K562 (cell line): Measurements from ENCODE around the gene TMEM114. TPM values are rescaled to one million over a fixed set of nuclear protein-coding genes. Genes with fewer than 3 reads are reported as not detected.
A peak's percentile ranks its signal among the peaks of the same experiment; 100 is the strongest.

Source experiments
- ATAC-seq: fragments of 200-7000 bp; cut with Tn5 transposase; 3 replicates; pipeline ENCODE4 v1.9.1; 2020; ENCODE audit warnings: moderate library complexity
- BruUV-seq: library from RNA; stranded (reverse); fragments of 400-500 nt; replicated peaks from 2 replicates; lab custom pipeline; 2021; lab: Mats Ljungman, UMichigan
- CTCF ChIA-PET: fragments of 300-600 bp; formaldehyde crosslinking; extraction: SDS; loops from one replicate; lab custom pipeline; 2021; ENCODE audit warnings: low intra/inter-chr PET ratio; lab: Yijun Ruan, JAX
- POLR2A ChIA-PET: fragments of 300-600, 350-650 bp; sonication (Branson Sonifier 250); formaldehyde crosslinking; extraction: SDS; loops from one replicate; lab custom pipeline; 2021; ENCODE audit warnings: antibody characterized with exemption, inconsistent platforms; lab: Yijun Ruan, JAX
- DNase-seq, 4 experiments: peaks; one replicate each; pipeline versions ENCODE4 v3.0.0 to v3.0.0-alpha.2; 2011 to 2018; ENCODE audit warnings: low spot score in 3 of 4, mixed read lengths in 3 of 4; ENCODE audit errors: extremely low read depth in 1 of 4
- FAIRE-seq: peaks from 2 replicates; lab custom pipeline; 2011; peaks lifted over from hg19 to GRCh38; lab: Jason Lieb, UNC
- H2AFZ ChIP-seq: 2 replicates; pipeline ENCODE4 v1.6.0; 2011; ENCODE audit warnings: low read depth, low read length, control low read depth, inconsistent platforms
- H3K27ac ChIP-seq: fragments of 200-600 bp; 3 replicates; pipeline ENCODE4 v1.8.0; 2011; ENCODE audit warnings: low read depth, mild to moderate bottlenecking, control low read depth, inconsistent platforms, low read length, moderate library complexity, mixed read lengths; ENCODE audit errors: extremely low read depth
- H3K27me3 ChIP-seq, 2 experiments: fragments of 300-600 bp in 1 of 2; 2 replicates in 1 of 2; 3 replicates in 1 of 2; pipeline versions ENCODE4 v1.6.0 to v1.8.0; 2011; ENCODE audit warnings: inconsistent platforms in 2 of 2, low read length in 2 of 2, mild to moderate bottlenecking in 1 of 2, mixed read lengths in 1 of 2, moderate library complexity in 1 of 2; ENCODE audit not compliant: control insufficient read depth in 2 of 2, insufficient read depth in 2 of 2
- H3K36me3 ChIP-seq: fragments of 300-600 bp; 3 replicates; pipeline ENCODE4 v1.8.0; 2011; ENCODE audit warnings: mild to moderate bottlenecking, low read length, inconsistent platforms; ENCODE audit not compliant: control insufficient read depth, insufficient read depth
- H3K4me1 ChIP-seq, 2 experiments: fragments of 200-600 bp in 1 of 2; replicated peaks in 1 of 2; 2 replicates in 1 of 2; 3 replicates in 1 of 2; pipeline versions ENCODE4 v1.5.1 to v1.8.0; 2011; ENCODE audit warnings: inconsistent platforms in 2 of 2, low read length in 2 of 2, mild to moderate bottlenecking in 1 of 2, mixed read lengths in 1 of 2, moderate library complexity in 1 of 2; ENCODE audit not compliant: control insufficient read depth in 2 of 2, insufficient read depth in 2 of 2
- H3K4me2 ChIP-seq: 2 replicates; pipeline ENCODE4 v1.6.1; 2011; ENCODE audit warnings: low read length, control low read depth, inconsistent platforms, mixed read lengths; ENCODE audit not compliant: insufficient read depth
- H3K4me3 ChIP-seq: fragments of 200-600 bp; sonication (generic), shearing (Covaris generic); 2 replicates; pipeline ENCODE4 v1.5.1; 2016; ENCODE audit warnings: control low read depth, inconsistent platforms
- H3K79me2 ChIP-seq: fragments of 200-600 bp; 3 replicates; pipeline ENCODE4 v1.8.0; 2011; ENCODE audit warnings: low read length, inconsistent platforms; ENCODE audit not compliant: control insufficient read depth, insufficient read depth
- H3K9ac ChIP-seq, 2 experiments: 2 replicates each; pipeline versions ENCODE4 v1.6.0 to v1.6.1; 2011; ENCODE audit warnings: low read depth in 2 of 2, low read length in 2 of 2, control low read depth in 1 of 2, inconsistent platforms in 1 of 2, mild to moderate bottlenecking in 1 of 2, mixed read lengths in 1 of 2; ENCODE audit not compliant: insufficient read depth in 1 of 2
- H3K9me1 ChIP-seq: one replicate; pipeline ENCODE4 v1.6.0; 2011; ENCODE audit warnings: inconsistent platforms, mild to moderate bottlenecking, low read length, moderate library complexity; ENCODE audit not compliant: control insufficient read depth, insufficient read depth
- H3K9me3 ChIP-seq: replicated peaks from 2 replicates; pipeline ENCODE4 v1.5.1; 2011; ENCODE audit warnings: low read depth, low read length, inconsistent platforms; ENCODE audit not compliant: control insufficient read depth, insufficient read depth
- H4K20me1 ChIP-seq: replicated peaks from 2 replicates; pipeline ENCODE4 v1.6.1; 2011; ENCODE audit warnings: low read length, inconsistent platforms, mixed read lengths; ENCODE audit not compliant: control insufficient read depth, insufficient read depth
- BACH1 ChIP-seq: fragments of 200-800 bp; sonication (Bioruptor generic); IDR thresholded peaks from 2 replicates; pipeline ENCODE4 v1.6.1; 2016; ENCODE audit warnings: missing genetic modification characterization, missing compliant biosample characterization
- BRF1 ChIP-seq: IDR thresholded peaks from 3 replicates; pipeline ENCODE4 v1.6.1; 2011; ENCODE audit warnings: borderline replicate concordance, mild to moderate bottlenecking; ENCODE audit not compliant: insufficient read length; ENCODE audit errors: extremely low read depth
- ERF ChIP-seq: fragments of 450-650 bp; formaldehyde crosslinking; IDR thresholded peaks from 2 replicates; pipeline ENCODE4 v1.4.0; 2020; ENCODE audit warnings: mild to moderate bottlenecking, mixed read lengths
- FOXP1 ChIP-seq: sonication (generic); formaldehyde crosslinking; IDR thresholded peaks from 2 replicates; pipeline ENCODE4 v1.8.0; 2022; ENCODE audit warnings: mild to moderate bottlenecking, missing genetic modification reagents
- MCM5 ChIP-seq: fragments of 450-650 bp; IDR thresholded peaks from 2 replicates; pipeline ENCODE4 v1.6.1; 2016; ENCODE audit warnings: low read depth
- MEF2D ChIP-seq: conservative IDR thresholded peaks from 2 replicates; pipeline ENCODE4 v1.6.1; 2016; ENCODE audit warnings: low read depth, missing genetic modification characterization, missing compliant biosample characterization
- POLR2A ChIP-seq: fragments of 450-650 bp; conservative IDR thresholded peaks from 2 replicates; pipeline ENCODE4 v1.6.1; 2016
- POLR2AphosphoS5 ChIP-seq: IDR thresholded peaks from 2 replicates; pipeline ENCODE4 v1.6.1; 2011; ENCODE audit warnings: mild to moderate bottlenecking, low read depth, low read length, moderate library complexity; ENCODE audit not compliant: control insufficient read depth, insufficient read depth
- POLR3A ChIP-seq: IDR thresholded peaks from 2 replicates; pipeline ENCODE4 v1.6.1; 2011; ENCODE audit warnings: borderline replicate concordance, mild to moderate bottlenecking, moderate library complexity; ENCODE audit not compliant: insufficient read length, insufficient read depth; ENCODE audit errors: extremely low read depth
- PTRF ChIP-seq: fragments of 450-650 bp; IDR thresholded peaks from 2 replicates; pipeline ENCODE4 v1.6.1; 2016; ENCODE audit warnings: mild to moderate bottlenecking, missing genetic modification characterization, missing compliant biosample characterization
- SIRT6 ChIP-seq: IDR thresholded peaks from one replicate; pipeline ENCODE4 v1.6.1; 2012; ENCODE audit warnings: low read depth, mild to moderate bottlenecking, control low read depth, inconsistent platforms, low read length, moderate library complexity
- THRAP3 ChIP-seq: fragments of 450-650 bp; IDR thresholded peaks from 2 replicates; pipeline ENCODE4 v1.6.1; 2016; ENCODE audit warnings: mild to moderate bottlenecking, inconsistent platforms, borderline replicate concordance
- ZNF175 ChIP-seq: fragments of 200-800 bp; sonication (Bioruptor generic); IDR thresholded peaks from 2 replicates; pipeline ENCODE4 v1.6.1; 2016; ENCODE audit warnings: low read depth, mild to moderate bottlenecking, missing genetic modification characterization, missing compliant biosample characterization
- ZNF707 ChIP-seq: fragments of 250-450 bp; sonication (Bioruptor Pico); conservative IDR thresholded peaks from 2 replicates; pipeline ENCODE4 v1.8.0; 2022; ENCODE audit warnings: inconsistent platforms, mild to moderate bottlenecking, moderate library complexity
- ZNF778 ChIP-seq: fragments of 450-650 bp; formaldehyde crosslinking; IDR thresholded peaks from 2 replicates; pipeline ENCODE4 v1.4.0; 2020; ENCODE audit warnings: mild to moderate bottlenecking, moderate library complexity
- WGBS: fragments of 100-300 bp; shearing (Covaris generic); methylation state at CpG from one replicate; pipeline ENCODE4 v1.1.6; 2016; ENCODE audit warnings: low coverage, mixed read lengths; ENCODE audit not compliant: insufficient coverage; ENCODE audit errors: missing lambda C conversion rate; 5-methylcytosine and 5-hydroxymethylcytosine counted together
- in situ Hi-C: fragments of 300-500 bp; cut with MboI; formaldehyde crosslinking; loops from 4 replicates; pipeline ENCODE4 v1.15.0; 2018; ENCODE audit warnings: inconsistent platforms, mixed read lengths
- intact Hi-C: fragments of 100-400 bp; cut with micrococcal nuclease; formaldehyde crosslinking; loops from 2 replicates; pipeline ENCODE4 v1.14.2; 2022
- polyA plus RNA-seq, 8 experiments: library from polyadenylated mRNA; depleted of rRNA in 4 of 8; stranded (reverse) in 5 of 8; unstranded in 3 of 8; fragments of >200 nt; fragmentation: Nextera tagmentation in 2 of 8; fragmentation: Illumina TruSeq in 1 of 8; extraction: Ambion mirVana in 2 of 8; extraction: Trizol in 1 of 8; gene quantifications; 2 replicates each; pipeline versions ENCODE4 v1.2.1 to v1.2.3, GENCODE V29; 2011 to 2014; ENCODE audit warnings: inconsistent platforms in 1 of 8, missing spikeins in 1 of 8
- total RNA-seq, 7 experiments: library from RNA; depleted of rRNA in 6 of 7; stranded (reverse); fragments of >200 nt in 6 of 7; fragmentation: Illumina TruSeq in 2 of 7; extraction: Trizol in 2 of 7; gene quantifications; 2 replicates each; pipeline versions ENCODE4 v1.2.1 to v1.2.3, GENCODE V29; 2011 to 2021; ENCODE audit warnings: low replicate concordance in 1 of 7
- TF ChIP-seq, protein P1 (sequence below): IDR thresholded peaks from 2 replicates; pipeline ENCODE4 v1.6.1; 2012; ENCODE audit warnings: low read depth, low read length, improper control_type of control experiment, borderline replicate concordance
- TF ChIP-seq, protein P2 (sequence below): fragments of 250-450 bp; sonication (Bioruptor Pico); IDR thresholded peaks from 2 replicates; pipeline ENCODE4 v1.8.0; 2021; ENCODE audit warnings: borderline replicate concordance, mild to moderate bottlenecking, moderate library complexity; ENCODE audit not compliant: poor library complexity, severe bottlenecking

Gene TMEM114
- total and polyA plus RNA-seq, 9 of the 15 experiments (the other 6 are each of a cell fraction or from before 2014, with no cell fraction given): not detected

GRCh38 chr16:8565498-8565897 lies 24.8 kb downstream of the TMEM114 start:
- BruUV-seq: no TSS peak
- ChIA-PET POLR2A (no interaction called here), CTCF (no interaction called here)
- ATAC-seq (peak; percentile 47), FAIRE-seq (no peak), DNase-seq (no peak)
- Histone ChIP-seq H3K9ac (no peak overlapping the region), H3K27ac (no peak overlapping the region), H2AFZ (no peak overlapping the region), H3K4me2 (no peak overlapping the region), H3K9me1 (no peaks in the 10 kb centered on the region), H4K20me1 (no peaks in the 10 kb centered on the region), H3K27me3 (peaks cover 7 to 17% of the 10 kb centered on the region in 2 experiments; a peak in 3 of 5 replicates), H3K36me3 (no peaks in the 10 kb centered on the region), H3K79me2 (no peaks in the 10 kb centered on the region), H3K4me3 (no peak overlapping the region), H3K4me1 (peaks cover 0 to 8% of the 10 kb centered on the region in 2 experiments; a peak in 2 of 5 replicates), H3K9me3 (peaks cover 4% of the 10 kb centered on the region; the same call in 1 of the 2 replicates)
- intact Hi-C loops (loop anchor here (5.0 to 10.0 kb wide), 2 partner anchors 92 to 569 kb away; no protein-coding TSS in a partner anchor), in situ Hi-C loops (loop anchor here (5.0 to 25.0 kb wide), 2 partner anchors 317 to 1597 kb away; partner anchors contain the start of gene LITAFD)
- 1% methylated on average over 9 of the region's 10 CpGs for WGBS
- no peak for TF ChIP-seq SIRT6
- no peak for TF ChIP-seq PTRF
- TF ChIP-seq BRF1: no peak
- TF ChIP-seq, protein P1, sequence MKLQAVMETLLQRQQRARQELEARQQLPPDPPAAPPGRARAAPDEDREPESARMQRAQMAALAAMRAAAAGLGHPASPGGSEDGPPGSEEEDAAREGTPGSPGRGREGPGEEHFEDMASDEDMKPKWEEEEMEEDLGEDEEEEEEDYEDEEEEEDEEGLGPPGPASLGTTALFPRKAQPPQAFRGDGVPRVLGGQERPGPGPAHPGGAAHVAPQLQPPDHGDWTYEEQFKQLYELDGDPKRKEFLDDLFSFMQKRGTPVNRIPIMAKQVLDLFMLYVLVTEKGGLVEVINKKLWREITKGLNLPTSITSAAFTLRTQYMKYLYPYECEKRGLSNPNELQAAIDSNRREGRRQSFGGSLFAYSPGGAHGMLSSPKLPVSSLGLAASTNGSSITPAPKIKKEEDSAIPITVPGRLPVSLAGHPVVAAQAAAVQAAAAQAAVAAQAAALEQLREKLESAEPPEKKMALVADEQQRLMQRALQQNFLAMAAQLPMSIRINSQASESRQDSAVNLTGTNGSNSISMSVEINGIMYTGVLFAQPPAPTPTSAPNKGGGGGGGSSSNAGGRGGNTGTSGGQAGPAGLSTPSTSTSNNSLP: no peak
- no peak for TF ChIP-seq ZNF707 (CRISPR knock-in tag)
- no peak for TF ChIP-seq THRAP3
- TF ChIP-seq ERF: no peak
- no peak for TF ChIP-seq POLR3A
- no peak for TF ChIP-seq MCM5
- TF ChIP-seq POLR2AphosphoS5: no peak
- no peak for TF ChIP-seq ZNF778 (CRISPR knock-in tag)
- TF ChIP-seq MEF2D (tag): no peak
- TF ChIP-seq FOXP1 (CRISPR knock-in tag): no peak
- TF ChIP-seq, protein P2, sequence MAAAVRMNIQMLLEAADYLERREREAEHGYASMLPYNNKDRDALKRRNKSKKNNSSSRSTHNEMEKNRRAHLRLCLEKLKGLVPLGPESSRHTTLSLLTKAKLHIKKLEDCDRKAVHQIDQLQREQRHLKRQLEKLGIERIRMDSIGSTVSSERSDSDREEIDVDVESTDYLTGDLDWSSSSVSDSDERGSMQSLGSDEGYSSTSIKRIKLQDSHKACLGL (CRISPR knock-in tag): no peak
- TF ChIP-seq BACH1 (tag): no peak
- TF ChIP-seq POLR2A: no peak
- no peak for TF ChIP-seq ZNF175 (CRISPR knock-in tag)
